ENCODE results near the gene TFAP2C.

- TF ChIP-seq RAD21 (IDR thresholded peaks at IDR 0.05; ENCODE audit: insufficient read depth, low read depth, low read length), result no peak
- no peak for TF ChIP-seq CTCF (IDR thresholded peaks at IDR 0.05 in 2 of 3, conservative IDR thresholded peaks at IDR 0.05 in 1 of 3; ENCODE audit: control insufficient read depth in 2 of 3, extremely low read depth in 1 of 3, insufficient read depth in 1 of 3, low read depth in 3 of 3, low read length in 3 of 3)
- TF ChIP-seq EZH2 (IDR thresholded peaks at IDR 0.05; ENCODE audit: borderline replicate concordance, control insufficient read depth, low read depth, low read length), result no peak
- TF ChIP-seq POLR2A (IDR thresholded peaks at IDR 0.05; ENCODE audit: low read depth, low read length), result no peak
- no peak for TF ChIP-seq POLR2AphosphoS5 (IDR thresholded peaks at IDR 0.05; ENCODE audit: low read length)
- TF ChIP-seq ZBTB33 (IDR thresholded peaks at IDR 0.05), result no peak
- TF ChIP-seq FOXM1 (IDR thresholded peaks at IDR 0.05; ENCODE audit: low read depth, low read length), result no peak
- no peak for TF ChIP-seq SMC3 (IDR thresholded peaks at IDR 0.05; ENCODE audit: borderline replicate concordance, low read length)
- no peak for TF ChIP-seq SREBF1 (IDR thresholded peaks at IDR 0.05; ENCODE audit: low read length)
- no peak for TF ChIP-seq REST (IDR thresholded peaks at IDR 0.05; ENCODE audit: low read depth, low read length)
Observed at GRCh38 chr20:56608376-56608775, 20.7 kb upstream of the TFAP2C start.

Measured in GM12878 (cell line).